ENCODE measurements around the gene MRPS9. TPM values are rescaled to one million over a fixed set of nuclear protein-coding genes. Genes with fewer than 3 reads are reported as not detected.

MRPS9 gene
- polyA plus RNA-seq, 1 experiment, result 36.1 TPM

- no peak for TF ChIP-seq CTCF (IDR thresholded peaks at IDR 0.05; ENCODE audit: low read depth, low read length)
- H3K9me3 ChIP-seq (ENCODE audit: control insufficient read depth, insufficient read depth, low read length), result no peaks in the 10 kb centered on the region
- no peak overlapping the region for H3K4me3 ChIP-seq (ENCODE audit: low read depth, low read length)
- POLR2A ChIA-PET, result no interaction called here
- no peak overlapping the region for H3K27ac ChIP-seq (ENCODE audit: low read depth, low read length)
- H3K27me3 ChIP-seq (ENCODE audit: control insufficient read depth, insufficient read depth, low read length), result peaks cover 7% of the 10 kb centered on the region
- CTCF ChIA-PET, result interaction anchor here (0.5 kb wide), 1 partner anchor 97 kb away, joined by 3 read pairs; no protein-coding TSS in a partner anchor
- DNase-seq (ENCODE audit: low read depth, low spot score), result no peak
These were observed 91.9 kb downstream of the MRPS9 start for GRCh38 chr2:105129722-105130232.

GRCh38 chr2:105130546-105130945 is 92.7 kb downstream of the MRPS9 start:
- no peak overlapping the region for H3K27ac ChIP-seq (ENCODE audit: low read depth, low read length)
- ChIA-PET CTCF (interaction anchor here (0.5 kb wide), 1 partner anchor 96 kb away, joined by 3 read pairs; no protein-coding TSS in a partner anchor), POLR2A (no interaction called here)
- H3K9me3 ChIP-seq (ENCODE audit: control insufficient read depth, insufficient read depth, low read length), result no peaks in the 10 kb centered on the region
- no peak for TF ChIP-seq CTCF (IDR thresholded peaks at IDR 0.05; ENCODE audit: low read depth, low read length)
- no peak overlapping the region for H3K4me3 ChIP-seq (ENCODE audit: low read depth, low read length)
- H3K27me3 ChIP-seq (ENCODE audit: control insufficient read depth, insufficient read depth, low read length), result peaks cover 10% of the 10 kb centered on the region
- no peak for DNase-seq (ENCODE audit: low read depth, low spot score)

- CTCF ChIA-PET, result no interaction called here
- no peak overlapping the region for H3K4me3 ChIP-seq (ENCODE audit: low read depth, low read length)
- no peaks in the 10 kb centered on the region for H3K9me3 ChIP-seq (ENCODE audit: control insufficient read depth, insufficient read depth, low read length)
- POLR2A ChIA-PET, result no interaction called here
- TF ChIP-seq CTCF (IDR thresholded peaks at IDR 0.05; ENCODE audit: low read depth, low read length), result no peak
- no peak overlapping the region for H3K27ac ChIP-seq (ENCODE audit: low read depth, low read length)
- peaks cover 19% of the 10 kb centered on the region for H3K27me3 ChIP-seq (ENCODE audit: control insufficient read depth, insufficient read depth, low read length)
- no peak for DNase-seq (ENCODE audit: low read depth, low spot score)
These were observed 96.2 kb downstream of the MRPS9 start for GRCh38 chr2:105134081-105134480.

GRCh38 chr2:105135436-105135835 is 97.6 kb downstream of the MRPS9 start:
- ChIA-PET CTCF (no interaction called here), POLR2A (no interaction called here)
- Histone ChIP-seq H3K4me3 (ENCODE audit: low read depth, low read length) (no peak overlapping the region), H3K27ac (ENCODE audit: low read depth, low read length) (no peak overlapping the region), H3K9me3 (ENCODE audit: control insufficient read depth, insufficient read depth, low read length) (no peaks in the 10 kb centered on the region), H3K27me3 (ENCODE audit: control insufficient read depth, insufficient read depth, low read length) (peaks cover 17% of the 10 kb centered on the region)
- DNase-seq (ENCODE audit: low read depth, low spot score), result no peak
- TF ChIP-seq CTCF (IDR thresholded peaks at IDR 0.05; ENCODE audit: low read depth, low read length), result no peak

- H3K4me3 ChIP-seq (ENCODE audit: low read depth, low read length), result no peak overlapping the region
- no peak overlapping the region for H3K27ac ChIP-seq (ENCODE audit: low read depth, low read length)
- ChIA-PET POLR2A (no interaction called here), CTCF (no interaction called here)
- H3K27me3 ChIP-seq (ENCODE audit: control insufficient read depth, insufficient read depth, low read length), result peaks cover 18% of the 10 kb centered on the region
- H3K9me3 ChIP-seq (ENCODE audit: control insufficient read depth, insufficient read depth, low read length), result no peaks in the 10 kb centered on the region
- TF ChIP-seq CTCF (IDR thresholded peaks at IDR 0.05; ENCODE audit: low read depth, low read length), result no peak
- DNase-seq (ENCODE audit: low read depth, low spot score), result no peak
These were observed 98.5 kb downstream of the MRPS9 start for GRCh38 chr2:105136394-105136793.
